Endodermal cell (in vitro differentiated cells): ENCODE data around the gene SEPTIN10. TPM values are rescaled to one million over a fixed set of nuclear protein-coding genes. Genes with fewer than 3 reads are reported as not detected.
"Not testable (repeated sequence)": the region's sequence is repeated elsewhere in the genome, so short reads cannot be mapped to it uniquely, and the experiment has no call there.

ENCODE experiments used
- DNase-seq: peaks from one replicate; pipeline ENCODE4 v3.0.0-alpha.2; 2017
- H3K27ac ChIP-seq: 2 replicates; pipeline ENCODE4 v1.5.1; 2013; ENCODE audit warnings: mild to moderate bottlenecking, low read depth, low read length, moderate library complexity
- H3K27me3 ChIP-seq: 2 replicates; pipeline ENCODE4 v1.6.1; 2013; ENCODE audit warnings: mild to moderate bottlenecking, low read length, moderate library complexity; ENCODE audit not compliant: insufficient read depth, control insufficient read depth, poor library complexity, severe bottlenecking
- H3K36me3 ChIP-seq: 2 replicates; pipeline ENCODE4 v1.7.0; 2013; ENCODE audit warnings: mild to moderate bottlenecking, low read length, moderate library complexity; ENCODE audit not compliant: control insufficient read depth, insufficient read depth
- H3K4me1 ChIP-seq: one replicate; pipeline ENCODE4 v1.7.0; 2013; ENCODE audit warnings: low read length; ENCODE audit not compliant: control insufficient read depth, insufficient read depth
- H3K4me3 ChIP-seq: 2 replicates; pipeline ENCODE4 v1.5.1; 2013; ENCODE audit warnings: mild to moderate bottlenecking, low read length, moderate library complexity
- H3K9ac ChIP-seq: 2 replicates; pipeline ENCODE4 v1.6.1; 2013; ENCODE audit warnings: mild to moderate bottlenecking, low read length, moderate library complexity; ENCODE audit not compliant: poor library complexity, severe bottlenecking; ENCODE audit errors: extremely low read depth
- H3K9me3 ChIP-seq: 2 replicates; pipeline ENCODE4 v1.6.1; 2013; ENCODE audit warnings: mild to moderate bottlenecking, low read length, moderate library complexity; ENCODE audit not compliant: control insufficient read depth
- H3K27ac Mint-ChIP-seq: 2 replicates; pipeline ENCODE4 v1.8.0; 2020; ENCODE audit warnings: mixed read lengths
- H3K27me3 Mint-ChIP-seq: 2 replicates; pipeline ENCODE4 v1.8.0; 2021; ENCODE audit warnings: mild to moderate bottlenecking, mixed read lengths; ENCODE audit not compliant: insufficient read depth
- H3K36me3 Mint-ChIP-seq: 2 replicates; pipeline ENCODE4 v1.8.0; 2020; ENCODE audit warnings: low read depth, mixed read lengths
- H3K4me1 Mint-ChIP-seq: 2 replicates; pipeline ENCODE4 v1.8.0; 2020; ENCODE audit warnings: mixed read lengths
- H3K4me3 Mint-ChIP-seq: 2 replicates; pipeline ENCODE4 v1.8.0; 2020; ENCODE audit warnings: mild to moderate bottlenecking, moderate library complexity, mixed read lengths
- H3K9me3 Mint-ChIP-seq: 2 replicates; pipeline ENCODE4 v1.8.0; 2020; ENCODE audit warnings: mild to moderate bottlenecking, mixed read lengths
- WGBS, 2 experiments: methylation state at CpG; one replicate each; pipeline versions ENCODE4 v1.1.5 to v1.1.7; 2013; ENCODE audit warnings: missing lambda C conversion rate in 2 of 2, mixed read lengths in 1 of 2; ENCODE audit not compliant: insufficient coverage in 1 of 2, insufficient read length in 1 of 2; 5-methylcytosine and 5-hydroxymethylcytosine counted together
- total RNA-seq, 2 donors: library from RNA; stranded (reverse); fragmentation: NEBNext Ultra II Directional in 1 of 2; extraction: Animal tissue kit (Norgen Biotek cat#: 25700) in 1 of 2; gene quantifications; 2 replicates in 1 of 2; 3 replicates in 1 of 2; pipeline ENCODE4 v1.2.1, GENCODE V29; 2021
- TF ChIP-seq, protein P1 (sequence below): fragments of 200-600 bp; sonication (generic); conservative IDR thresholded peaks from 2 replicates; pipeline ENCODE4 v1.5.0; 2021; ENCODE audit warnings: antibody characterized with exemption, mild to moderate bottlenecking

Gene SEPTIN10
- total RNA-seq, 2 donors from 2014 or later: 103 to 120 TPM

DNA sequence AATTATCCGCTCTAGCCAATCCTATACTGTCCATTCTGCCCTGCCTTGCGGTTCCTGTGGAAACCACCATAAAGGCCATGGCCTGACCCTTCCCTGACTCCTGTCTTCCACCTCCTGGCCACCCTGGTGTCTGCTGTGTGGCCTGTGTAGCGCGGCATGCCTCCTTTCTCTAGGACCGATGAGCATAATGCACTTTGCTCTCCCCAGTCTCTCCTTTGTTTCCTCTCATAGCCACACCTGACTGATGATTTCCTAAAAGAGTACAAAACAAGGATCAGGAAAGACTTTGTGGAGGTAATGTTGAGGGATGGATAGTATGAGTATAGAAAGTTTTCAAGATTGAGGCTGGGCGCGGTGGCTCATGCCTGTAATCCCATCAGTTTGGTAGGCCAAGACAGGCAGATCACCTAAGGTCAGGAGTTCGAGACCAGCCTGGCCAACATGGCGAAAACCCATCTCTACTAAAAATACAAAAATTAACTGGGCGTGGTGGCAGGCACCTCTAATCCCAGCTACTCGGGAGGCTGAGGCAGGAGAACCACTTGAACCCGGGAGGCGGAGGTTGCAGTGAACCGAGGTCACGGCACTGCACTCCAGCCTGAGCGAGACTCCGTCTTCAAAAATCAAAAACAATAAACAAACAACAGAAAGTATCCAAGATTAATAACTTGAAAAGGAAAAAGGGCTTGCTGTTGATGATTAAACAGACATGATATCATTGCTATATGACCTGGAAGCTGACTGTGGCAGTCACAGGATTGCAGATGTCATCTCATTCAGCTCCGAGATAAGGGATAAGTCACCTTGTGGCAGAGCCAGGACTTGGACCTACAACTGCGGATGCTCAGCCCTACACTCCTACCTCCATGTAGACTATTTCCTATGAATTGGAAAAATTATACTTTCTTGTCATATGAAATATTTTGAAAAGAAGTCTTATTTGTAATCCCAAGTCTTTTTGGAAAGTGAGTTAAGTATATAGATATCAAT, 17.0 kb upstream of the SEPTIN10 start:
- Histone ChIP-seq H3K9ac (no peak overlapping the region), H3K4me3 (no peak overlapping the region), H3K9me3 (no peaks in the 10 kb centered on the region), H3K4me1 (no peaks in the 10 kb centered on the region), H3K27ac (no peak overlapping the region), H3K27me3 (no peaks in the 10 kb centered on the region), H3K36me3 (no peaks in the 10 kb centered on the region)
- Mint-ChIP-seq H3K36me3 (no peaks in the 10 kb centered on the region), H3K9me3 (no peaks in the 10 kb centered on the region), H3K4me1 (no peaks in the 10 kb centered on the region), H3K4me3 (no peak overlapping the region), H3K27me3 (no peaks in the 10 kb centered on the region), H3K27ac (no peak overlapping the region)
- TF ChIP-seq, protein P1, sequence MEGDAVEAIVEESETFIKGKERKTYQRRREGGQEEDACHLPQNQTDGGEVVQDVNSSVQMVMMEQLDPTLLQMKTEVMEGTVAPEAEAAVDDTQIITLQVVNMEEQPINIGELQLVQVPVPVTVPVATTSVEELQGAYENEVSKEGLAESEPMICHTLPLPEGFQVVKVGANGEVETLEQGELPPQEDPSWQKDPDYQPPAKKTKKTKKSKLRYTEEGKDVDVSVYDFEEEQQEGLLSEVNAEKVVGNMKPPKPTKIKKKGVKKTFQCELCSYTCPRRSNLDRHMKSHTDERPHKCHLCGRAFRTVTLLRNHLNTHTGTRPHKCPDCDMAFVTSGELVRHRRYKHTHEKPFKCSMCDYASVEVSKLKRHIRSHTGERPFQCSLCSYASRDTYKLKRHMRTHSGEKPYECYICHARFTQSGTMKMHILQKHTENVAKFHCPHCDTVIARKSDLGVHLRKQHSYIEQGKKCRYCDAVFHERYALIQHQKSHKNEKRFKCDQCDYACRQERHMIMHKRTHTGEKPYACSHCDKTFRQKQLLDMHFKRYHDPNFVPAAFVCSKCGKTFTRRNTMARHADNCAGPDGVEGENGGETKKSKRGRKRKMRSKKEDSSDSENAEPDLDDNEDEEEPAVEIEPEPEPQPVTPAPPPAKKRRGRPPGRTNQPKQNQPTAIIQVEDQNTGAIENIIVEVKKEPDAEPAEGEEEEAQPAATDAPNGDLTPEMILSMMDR: no peak
- no peak for DNase-seq
- WGBS, 2 experiments: 92 to 93% methylated on average over 11 to 19 of the region's 19 CpGs

DNA sequence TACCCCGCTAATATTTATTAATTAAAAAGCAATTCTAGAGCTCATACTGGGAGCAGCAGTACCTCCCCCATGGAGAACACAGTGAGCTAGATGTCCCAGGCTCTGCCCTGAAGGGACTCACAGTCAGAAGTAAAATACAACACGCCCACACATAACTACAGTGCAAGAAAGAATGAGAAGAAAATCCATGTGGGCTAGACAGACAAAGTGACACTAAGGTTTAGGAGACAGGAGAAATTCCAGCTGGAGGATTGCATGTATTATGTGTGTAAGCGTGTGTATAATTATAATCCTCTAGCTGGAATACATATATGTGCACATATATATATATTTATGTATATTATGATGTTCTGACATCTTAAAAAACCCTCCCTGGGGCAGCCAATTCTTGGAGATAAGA, 16.1 kb upstream of the SEPTIN10 start:
- no peaks in the 10 kb centered on the region for H3K4me1 Mint-ChIP-seq
- no peak overlapping the region for H3K27ac ChIP-seq
- H3K36me3 Mint-ChIP-seq: no peaks in the 10 kb centered on the region
- no peaks in the 10 kb centered on the region for H3K4me1 ChIP-seq
- H3K4me3 Mint-ChIP-seq: no peak overlapping the region
- TF ChIP-seq, protein P1: no peak
- 88% methylated on average over 2 of the region's 3 CpGs; no CpG with 5 or more reads in 1 of the 2 experiments for WGBS, 2 experiments
- H3K4me3 ChIP-seq: no peak overlapping the region
- no peak overlapping the region for H3K27ac Mint-ChIP-seq
- no peaks in the 10 kb centered on the region for H3K36me3 ChIP-seq
- DNase-seq: no peak
- H3K27me3 ChIP-seq: no peaks in the 10 kb centered on the region
- no peaks in the 10 kb centered on the region for H3K9me3 ChIP-seq
- H3K9me3 Mint-ChIP-seq: no peaks in the 10 kb centered on the region
- no peaks in the 10 kb centered on the region for H3K27me3 Mint-ChIP-seq
- no peak overlapping the region for H3K9ac ChIP-seq

DNA sequence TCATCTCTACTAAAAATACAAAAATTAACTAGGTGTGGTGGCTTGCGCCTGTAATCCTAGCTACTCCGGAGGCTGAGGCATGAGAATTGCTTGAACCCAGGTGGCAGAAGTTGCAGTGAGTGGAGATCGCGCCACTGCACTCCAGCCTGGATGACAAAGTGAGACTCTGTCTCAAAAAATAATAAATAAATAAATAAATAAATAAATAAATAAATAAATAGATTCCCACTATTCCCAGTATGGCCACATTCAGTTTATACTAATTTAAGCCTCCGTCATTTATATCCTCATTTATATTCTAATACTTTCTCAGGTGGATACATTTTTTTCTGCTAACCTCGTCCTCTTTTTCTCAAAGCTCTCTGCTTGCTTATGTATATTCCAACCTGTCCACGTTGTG, 14.6 kb upstream of the SEPTIN10 start:
- H3K4me1 Mint-ChIP-seq, H3K27ac ChIP-seq, H3K36me3 Mint-ChIP-seq, H3K4me1 ChIP-seq, H3K27ac Mint-ChIP-seq, H3K9me3 ChIP-seq, H3K9ac ChIP-seq, DNase-seq, H3K4me3 Mint-ChIP-seq, H3K9me3 Mint-ChIP-seq, H3K27me3 ChIP-seq, H3K27me3 Mint-ChIP-seq, H3K36me3 ChIP-seq, H3K4me3 ChIP-seq: not testable (repeated sequence)
- 93% methylated on average over 2 to 7 of the region's 7 CpGs for WGBS, 2 experiments
